HUES48 (cell line): ENCODE results near the gene PCBP3.

Experiments used
- H3K27ac ChIP-seq: one replicate; pipeline ENCODE4 v1.7.0; 2013; ENCODE audit warnings: low read depth, low read length, inconsistent platforms
- H3K27me3 ChIP-seq: 2 replicates; pipeline ENCODE4 v1.6.1; 2013; ENCODE audit warnings: mild to moderate bottlenecking, low read length; ENCODE audit not compliant: control insufficient read depth, insufficient read depth
- H3K36me3 ChIP-seq: 2 replicates; pipeline ENCODE4 v1.6.1; 2013; ENCODE audit warnings: low read length; ENCODE audit not compliant: control insufficient read depth, insufficient read depth
- H3K4me1 ChIP-seq: 2 replicates; pipeline ENCODE4 v1.6.1; 2013; ENCODE audit warnings: mild to moderate bottlenecking, low read length; ENCODE audit not compliant: control insufficient read depth, insufficient read depth
- H3K4me3 ChIP-seq: 2 replicates; pipeline ENCODE4 v1.5.1; 2013; ENCODE audit warnings: mild to moderate bottlenecking, low read depth, low read length
- H3K9ac ChIP-seq: 2 replicates; pipeline ENCODE4 v1.6.1; 2013; ENCODE audit warnings: mild to moderate bottlenecking, low read depth, low read length, moderate library complexity
- H3K9me3 ChIP-seq: 2 replicates; pipeline ENCODE4 v1.6.1; 2013; ENCODE audit warnings: low read length; ENCODE audit not compliant: control insufficient read depth, insufficient read depth

Gene PCBP3

DNA sequence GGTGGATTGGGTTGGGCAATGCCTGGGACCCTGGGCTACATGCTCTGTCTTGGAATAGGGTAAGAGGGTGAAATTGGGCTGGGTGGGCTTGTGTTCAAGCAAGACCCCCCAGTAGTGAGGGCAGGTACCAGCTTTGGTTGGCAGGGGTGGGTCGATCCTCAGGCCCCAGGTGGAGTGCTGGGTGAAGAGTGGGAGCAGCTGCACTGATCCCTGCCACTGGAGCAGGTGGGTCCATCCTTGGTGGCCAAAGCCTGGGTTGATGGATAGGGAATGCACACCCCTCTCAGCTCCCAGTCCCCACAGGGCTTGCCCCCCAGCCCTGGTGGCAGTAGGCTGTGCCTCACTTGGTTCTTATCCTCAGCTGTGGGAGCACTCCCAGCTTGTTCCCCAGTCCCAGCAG is 135.2 kb downstream of the PCBP3 start:
- Histone ChIP-seq H3K27me3 (no peaks in the 10 kb centered on the region), H3K9ac (no peak overlapping the region), H3K9me3 (no peaks in the 10 kb centered on the region), H3K36me3 (no peaks in the 10 kb centered on the region), H3K4me3 (no peak overlapping the region), H3K4me1 (no peaks in the 10 kb centered on the region), H3K27ac (no peak overlapping the region)

- no peaks in the 10 kb centered on the region for H3K36me3 ChIP-seq
- H3K9ac ChIP-seq, result no peak overlapping the region
- H3K27ac ChIP-seq, result no peak overlapping the region
- H3K27me3 ChIP-seq, result no peaks in the 10 kb centered on the region
- H3K4me1 ChIP-seq, result no peaks in the 10 kb centered on the region
- no peaks in the 10 kb centered on the region for H3K9me3 ChIP-seq
- no peak overlapping the region for H3K4me3 ChIP-seq
Measured at GRCh38 chr21:45779226-45779625, 135.7 kb downstream of the PCBP3 start.

DNA sequence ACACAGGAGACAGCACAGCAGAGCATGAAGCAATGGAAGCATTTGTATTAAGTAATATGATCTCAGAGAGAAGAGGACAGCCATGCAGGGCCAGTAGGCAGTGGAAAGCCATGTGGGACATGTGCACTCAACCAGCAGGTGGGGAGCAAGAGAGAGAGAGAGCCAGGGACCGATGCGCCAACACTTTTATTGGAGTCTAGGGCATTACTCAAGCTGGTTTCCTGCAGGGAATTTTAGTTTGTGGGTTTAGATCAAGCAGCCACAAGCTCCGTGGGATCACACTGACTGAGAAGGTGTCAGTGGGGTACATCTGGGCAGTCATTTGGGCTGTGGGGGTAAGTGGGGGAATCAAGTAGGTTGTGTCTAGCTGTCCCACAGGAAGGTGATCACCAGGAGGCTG is 137.1 kb downstream of the PCBP3 start:
- no peaks in the 10 kb centered on the region for H3K36me3 ChIP-seq
- no peaks in the 10 kb centered on the region for H3K27me3 ChIP-seq
- H3K9me3 ChIP-seq, result no peaks in the 10 kb centered on the region
- H3K4me3 ChIP-seq, result no peak overlapping the region
- no peaks in the 10 kb centered on the region for H3K4me1 ChIP-seq
- H3K9ac ChIP-seq, result no peak overlapping the region
- H3K27ac ChIP-seq, result no peak overlapping the region

- no peak overlapping the region for H3K4me3 ChIP-seq
- H3K4me1 ChIP-seq, result no peaks in the 10 kb centered on the region
- H3K27ac ChIP-seq, result no peak overlapping the region
- H3K36me3 ChIP-seq, result no peaks in the 10 kb centered on the region
- no peak overlapping the region for H3K9ac ChIP-seq
- no peaks in the 10 kb centered on the region for H3K27me3 ChIP-seq
- no peaks in the 10 kb centered on the region for H3K9me3 ChIP-seq
Measured at GRCh38 chr21:45781741-45782140, 138.2 kb downstream of the PCBP3 start.

DNA sequence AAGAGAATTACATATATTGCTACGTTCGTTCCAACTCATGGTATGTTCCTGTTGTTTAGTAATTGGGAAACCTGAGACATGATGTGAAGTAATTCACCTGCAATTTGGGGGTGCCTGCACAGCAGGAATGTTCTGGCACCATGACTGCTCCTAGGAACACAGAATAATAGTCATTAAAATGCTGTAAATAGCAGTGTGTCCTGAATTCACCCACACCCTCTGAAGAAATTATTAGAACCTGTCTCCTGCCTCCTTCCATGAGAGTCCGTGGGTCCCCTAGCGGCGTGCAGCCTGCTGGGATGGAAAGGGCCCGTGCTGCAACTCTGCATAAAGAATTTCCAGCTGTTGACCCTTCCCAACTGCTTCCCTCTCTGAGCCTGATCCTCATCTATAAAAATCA is 143.1 kb downstream of the PCBP3 start:
- Histone ChIP-seq H3K27me3 (no peaks in the 10 kb centered on the region), H3K4me1 (no peaks in the 10 kb centered on the region), H3K9me3 (no peaks in the 10 kb centered on the region), H3K4me3 (no peak overlapping the region), H3K9ac (no peak overlapping the region), H3K27ac (no peak overlapping the region), H3K36me3 (no peaks in the 10 kb centered on the region)

- Histone ChIP-seq H3K4me3 (no peak overlapping the region), H3K9ac (no peak overlapping the region), H3K4me1 (no peaks in the 10 kb centered on the region), H3K9me3 (no peaks in the 10 kb centered on the region), H3K27ac (no peak overlapping the region), H3K27me3 (no peaks in the 10 kb centered on the region), H3K36me3 (no peaks in the 10 kb centered on the region)
Measured at GRCh38 chr21:45787371-45787770, 143.8 kb downstream of the PCBP3 start.

- H3K4me1 ChIP-seq, result no peaks in the 10 kb centered on the region
- no peak overlapping the region for H3K9ac ChIP-seq
- H3K27me3 ChIP-seq, result no peaks in the 10 kb centered on the region
- H3K36me3 ChIP-seq, result no peaks in the 10 kb centered on the region
- no peak overlapping the region for H3K27ac ChIP-seq
- no peaks in the 10 kb centered on the region for H3K9me3 ChIP-seq
- no peak overlapping the region for H3K4me3 ChIP-seq
Measured at GRCh38 chr21:45788198-45788597, 144.7 kb downstream of the PCBP3 start.

GRCh38 chr21:45788637-45789506 is 145.3 kb downstream of the PCBP3 start:
- H3K4me1 ChIP-seq, result no peaks in the 10 kb centered on the region

DNA sequence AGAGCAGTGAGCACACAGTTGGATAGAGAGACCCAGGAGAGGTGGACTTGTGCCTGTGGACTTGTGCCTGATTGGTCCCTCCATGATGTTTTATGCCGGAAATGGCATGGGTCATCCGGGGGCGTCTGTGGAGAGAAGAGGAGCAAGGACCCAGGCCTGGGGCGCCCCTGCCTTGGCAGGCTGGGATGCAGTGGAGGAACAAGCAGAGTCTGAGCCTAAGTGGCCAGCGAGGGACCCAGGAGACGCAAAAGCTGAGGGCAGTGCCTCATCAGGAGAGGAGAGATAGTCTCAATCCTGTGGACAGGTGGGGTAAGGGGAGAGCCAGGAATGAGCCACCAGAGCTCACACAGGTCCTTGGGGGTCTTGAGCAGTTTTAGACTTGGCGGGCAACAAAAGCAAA is 146.9 kb downstream of the PCBP3 start:
- H3K27me3 ChIP-seq, result no peaks in the 10 kb centered on the region
- no peak overlapping the region for H3K27ac ChIP-seq
- H3K9me3 ChIP-seq, result no peaks in the 10 kb centered on the region
- H3K4me1 ChIP-seq, result no peaks in the 10 kb centered on the region
- no peak overlapping the region for H3K4me3 ChIP-seq
- no peaks in the 10 kb centered on the region for H3K36me3 ChIP-seq
- H3K9ac ChIP-seq, result no peak overlapping the region

More at GRCh38 chr21:45788637-45789506, 145.3 kb downstream of the PCBP3 start:
- Histone ChIP-seq H3K9ac (no peak overlapping the region), H3K27me3 (no peaks in the 10 kb centered on the region), H3K4me3 (no peak overlapping the region), H3K9me3 (no peaks in the 10 kb centered on the region), H3K27ac (no peak overlapping the region), H3K36me3 (no peaks in the 10 kb centered on the region)

GRCh38 chr21:45791562-45792418 is 148.3 kb downstream of the PCBP3 start:
- no peak overlapping the region for H3K9ac ChIP-seq
- no peaks in the 10 kb centered on the region for H3K36me3 ChIP-seq
- H3K4me1 ChIP-seq, result no peaks in the 10 kb centered on the region
- H3K4me3 ChIP-seq, result no peak overlapping the region
- no peaks in the 10 kb centered on the region for H3K27me3 ChIP-seq
- no peak overlapping the region for H3K27ac ChIP-seq
- H3K9me3 ChIP-seq, result no peaks in the 10 kb centered on the region
